GM19324 (cell line): Measurements from ENCODE around the gene SPECC1.
"Not testable (repeated sequence)": the region's sequence is repeated elsewhere in the genome, so short reads cannot be mapped to it uniquely, and the experiment has no call there.

Experiments
- ATAC-seq: cut with Tn5 transposase; IDR thresholded peaks from one replicate; pipeline ENCODE4 v1.9.1; 2021; ENCODE audit warnings: mild to moderate bottlenecking, moderate library complexity; ENCODE audit not compliant: unreplicated experiment, low FRiP score

SPECC1 gene

GRCh38 chr17:20225162-20226115 lies 216.3 kb downstream of the SPECC1 start:
- no peak for ATAC-seq

- no peak for ATAC-seq
Observed at GRCh38 chr17:20226814-20227482, 217.8 kb downstream of the SPECC1 start.

DNA sequence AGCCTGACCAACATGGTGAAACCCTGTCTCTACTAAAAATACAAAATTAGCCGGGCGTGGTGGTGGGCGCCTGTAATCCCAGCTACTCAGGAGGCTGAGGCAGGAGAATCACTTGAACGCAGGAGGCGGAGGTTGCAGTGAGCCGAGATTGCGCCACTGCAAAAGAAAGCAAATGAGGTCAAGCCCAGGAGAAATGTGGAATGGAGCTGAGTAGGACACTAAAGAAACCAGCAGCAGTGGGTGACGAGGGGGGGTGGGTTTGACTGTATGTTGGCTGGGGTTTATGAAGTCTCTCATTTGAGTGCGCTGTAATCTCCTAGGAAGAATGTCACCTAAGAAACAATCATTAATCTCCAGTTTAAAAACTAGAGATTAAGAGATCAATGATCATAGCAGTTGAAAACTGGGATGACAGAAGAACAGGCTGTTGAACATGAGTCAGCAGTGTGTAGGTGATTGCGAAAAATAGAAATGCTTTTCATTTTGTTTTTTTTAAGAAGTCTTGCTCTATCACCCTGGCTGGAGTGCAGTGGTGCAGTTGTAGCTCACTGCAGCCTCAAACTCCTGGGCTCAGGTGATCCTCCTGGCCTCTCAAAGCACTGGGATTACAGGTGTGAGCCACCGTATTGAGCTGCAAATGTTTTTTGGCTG lies 218.7 kb downstream of the SPECC1 start:
- not testable (repeated sequence) for ATAC-seq

GRCh38 chr17:20228410-20228809 lies 219.3 kb downstream of the SPECC1 start:
- no peak for ATAC-seq

- ATAC-seq = no peak
Observed at GRCh38 chr17:20228860-20229259, 219.7 kb downstream of the SPECC1 start.

DNA sequence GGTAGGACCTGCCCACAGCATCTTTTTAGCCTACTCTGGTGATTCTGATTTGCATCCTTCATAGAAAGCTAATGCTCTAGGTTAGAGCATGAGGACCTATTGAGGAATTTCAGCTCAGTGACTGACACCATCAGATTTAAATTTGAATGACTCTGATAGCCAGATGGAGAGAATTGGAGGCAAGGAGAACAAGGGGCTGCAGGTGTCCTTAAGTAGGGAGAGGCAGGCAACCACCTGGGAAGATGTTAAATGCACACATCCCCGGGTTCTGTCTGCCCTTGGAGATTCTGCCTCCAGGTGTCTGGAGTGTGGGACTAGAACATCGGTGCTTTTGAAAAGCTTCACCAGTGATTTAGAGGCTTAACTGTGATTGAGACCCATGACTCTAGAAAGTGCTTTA lies 221.8 kb downstream of the SPECC1 start:
- no peak for ATAC-seq

DNA sequence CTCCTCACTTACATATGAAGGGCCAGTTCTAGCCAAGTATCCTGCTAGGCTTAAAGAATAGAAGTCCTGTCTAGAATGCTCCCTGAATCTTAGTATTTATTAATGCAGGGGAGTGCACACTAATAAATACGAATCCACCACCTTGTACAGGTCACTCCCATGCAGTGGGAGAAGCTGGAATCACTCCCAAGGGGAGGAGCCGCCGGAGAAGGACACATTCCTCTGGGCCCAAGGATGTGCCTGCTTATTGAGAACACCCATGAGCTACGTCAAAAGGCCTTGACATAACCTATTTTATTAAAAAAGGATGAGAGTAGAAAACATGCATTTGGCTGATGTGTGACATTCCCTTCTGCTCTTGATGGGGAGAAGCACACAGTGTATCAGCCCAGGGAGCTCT lies 223.5 kb downstream of the SPECC1 start:
- no peak for ATAC-seq

- ATAC-seq = no peak
Observed at GRCh38 chr17:20234276-20234675, 225.1 kb downstream of the SPECC1 start.

DNA sequence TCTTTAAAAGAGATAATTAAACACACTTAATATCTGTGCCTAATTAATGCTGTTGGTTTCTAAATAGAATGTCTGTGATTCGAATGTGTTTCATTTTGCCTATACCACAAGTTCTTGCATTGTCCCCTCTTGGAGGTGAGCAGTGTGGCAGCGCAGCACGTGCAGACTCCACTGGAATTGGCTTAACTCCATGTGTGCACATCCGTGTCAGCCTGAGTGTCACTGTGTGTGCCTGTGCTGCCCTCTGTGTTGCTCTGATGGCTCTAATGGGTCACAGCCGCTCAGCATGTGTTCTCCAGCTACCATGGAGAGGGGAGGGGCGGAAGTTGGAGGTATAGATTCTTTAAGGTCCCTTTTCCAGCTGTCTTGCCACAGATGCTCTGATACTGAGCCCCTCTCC lies 226.6 kb downstream of the SPECC1 start:
- ATAC-seq = no peak

DNA sequence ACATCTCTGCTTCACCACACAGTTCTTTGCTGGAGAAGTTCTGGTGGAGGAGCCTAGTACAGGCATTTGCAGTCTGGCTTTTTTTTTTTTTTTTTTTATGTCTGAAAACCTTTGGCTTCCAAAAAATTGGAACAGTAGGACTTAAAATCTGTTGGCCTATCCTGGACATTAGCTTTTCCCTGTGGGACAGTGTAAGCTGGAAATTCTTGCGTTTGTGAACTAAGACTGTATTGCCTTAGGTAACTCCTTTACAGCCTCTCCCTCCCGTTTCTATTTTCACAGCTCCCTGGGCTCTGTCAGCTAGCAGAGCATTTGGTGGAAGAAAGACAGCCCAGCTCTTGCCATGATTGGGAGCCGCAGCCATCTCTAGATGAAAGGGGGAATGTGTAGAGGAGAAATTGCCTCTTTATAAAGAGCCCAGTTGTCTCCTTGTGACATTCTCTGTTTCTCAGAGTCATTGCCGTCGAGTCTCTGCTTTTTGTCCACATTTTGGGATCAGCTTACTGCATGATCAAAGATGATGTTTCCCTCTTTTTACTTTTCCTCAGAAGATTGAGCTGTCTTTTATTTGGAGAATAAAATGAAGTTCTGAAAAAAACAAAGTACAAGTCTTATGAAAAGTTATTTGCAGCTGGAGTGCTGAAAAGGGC lies 227.5 kb downstream of the SPECC1 start:
- ATAC-seq = no peak

GRCh38 chr17:20239776-20240175 lies 230.6 kb downstream of the SPECC1 start:
- not testable (repeated sequence) for ATAC-seq

DNA sequence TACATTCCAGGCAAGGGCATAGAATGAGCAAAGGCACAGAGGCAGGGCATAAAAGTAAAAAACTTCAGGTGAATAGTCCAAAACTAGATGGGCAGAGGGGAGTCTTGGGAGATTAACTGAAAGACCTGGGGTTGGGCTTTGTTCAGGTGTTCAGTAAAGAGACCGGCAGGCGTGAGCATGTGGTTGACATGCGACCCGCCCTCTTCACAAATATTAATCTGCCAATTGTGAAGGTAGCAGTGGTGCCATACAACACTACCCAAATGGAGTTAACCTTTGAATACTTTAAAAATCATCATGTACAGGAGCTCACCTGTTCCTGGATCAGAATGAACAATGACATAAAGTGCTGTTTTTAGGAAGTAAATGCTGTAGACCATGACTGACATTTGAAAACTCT lies 232.7 kb downstream of the SPECC1 start:
- no peak for ATAC-seq

GRCh38 chr17:20242271-20242670 lies 233.1 kb downstream of the SPECC1 start:
- no peak for ATAC-seq

DNA sequence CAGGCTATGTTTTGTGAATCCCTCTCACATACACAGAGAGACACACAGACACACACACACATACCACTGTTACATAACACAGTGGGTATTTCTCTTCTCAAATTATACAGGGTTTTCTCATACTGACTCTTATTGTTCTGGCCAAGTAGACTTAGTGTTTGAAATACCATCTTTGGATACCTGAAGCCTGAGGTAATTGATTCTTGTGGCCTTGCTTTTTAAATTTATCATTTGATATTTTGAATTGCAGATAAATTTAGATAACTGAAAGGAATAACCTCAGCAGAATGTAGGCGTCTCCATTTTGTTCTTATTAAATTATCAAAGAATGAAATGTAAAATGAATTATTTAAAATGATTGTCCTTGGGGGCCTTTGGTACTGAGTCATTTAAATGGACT lies 234.4 kb downstream of the SPECC1 start:
- no peak for ATAC-seq

- ATAC-seq = no peak
Observed at GRCh38 chr17:20244671-20245070, 235.5 kb downstream of the SPECC1 start.

DNA sequence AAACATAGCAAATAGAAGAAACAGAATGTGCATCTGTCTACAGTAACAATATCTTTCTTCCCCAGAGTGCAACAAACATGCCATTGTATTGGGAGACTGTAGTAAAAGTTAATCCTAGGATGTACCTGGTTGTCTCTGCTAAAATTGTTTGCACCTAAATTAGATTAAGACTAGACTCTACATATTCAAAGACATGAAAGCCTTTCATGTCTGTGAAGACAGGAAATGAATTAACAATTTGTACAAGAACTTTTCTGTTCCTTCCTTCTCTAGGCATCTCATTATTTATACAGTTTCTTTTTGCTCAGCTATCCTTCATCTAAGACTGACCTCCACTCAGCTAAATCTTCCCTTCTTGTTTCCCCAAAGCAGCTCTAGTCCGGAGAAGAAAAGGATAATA lies 237.5 kb downstream of the SPECC1 start:
- no peak for ATAC-seq

DNA sequence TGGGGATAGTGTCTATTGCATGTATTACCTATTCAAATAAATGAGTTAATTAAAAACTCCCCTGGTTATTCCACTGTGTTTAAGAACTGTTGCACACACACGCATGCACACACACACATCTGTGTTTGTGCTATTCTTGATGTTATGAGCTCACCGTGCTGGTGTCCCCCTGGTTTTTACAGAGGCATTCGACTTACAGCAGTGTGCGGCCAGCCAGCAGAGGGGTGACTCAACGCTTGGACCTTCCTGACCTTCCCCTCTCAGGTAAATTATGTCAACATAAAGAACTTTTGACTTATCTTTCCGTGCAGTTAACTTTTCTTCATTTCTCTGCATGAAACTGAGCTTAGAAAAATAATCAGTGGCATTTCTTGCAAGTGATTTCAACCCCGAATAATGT lies 244.2 kb downstream of the SPECC1 start:
- ATAC-seq = no peak

DNA sequence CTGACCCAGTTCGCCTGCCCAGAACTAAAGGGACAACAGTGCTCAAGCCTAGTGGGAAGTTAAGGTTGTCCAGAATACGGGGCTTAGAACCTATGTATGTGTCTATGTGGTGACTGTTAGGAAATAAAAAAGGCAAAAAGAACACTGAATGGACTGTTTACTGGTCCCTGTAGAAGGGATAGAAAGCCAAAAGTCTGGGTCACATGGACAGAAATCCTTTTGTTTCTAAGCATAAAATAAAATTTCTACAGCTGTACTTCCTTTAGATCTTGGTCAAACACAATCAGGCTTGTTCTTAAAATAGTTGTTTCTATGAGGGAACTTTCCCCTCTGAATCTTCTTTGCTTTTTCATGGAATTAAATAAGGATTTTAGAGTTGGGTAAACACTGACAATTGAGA lies 245.4 kb downstream of the SPECC1 start:
- ATAC-seq = no peak

- no peak for ATAC-seq
Observed at GRCh38 chr17:20256144-20256543, 247.0 kb downstream of the SPECC1 start.

- ATAC-seq = no peak
Observed at GRCh38 chr17:20257008-20257407, 247.8 kb downstream of the SPECC1 start.

GRCh38 chr17:20257798-20258197 lies 248.6 kb downstream of the SPECC1 start:
- no peak for ATAC-seq
